Prostate gland (tissue), 2 donors: ENCODE data around the gene SOX8. TPM values are rescaled to one million over a fixed set of nuclear protein-coding genes. Genes with fewer than 3 reads are reported as not detected.

ENCODE experiments used
- DNase-seq: peaks from one replicate; pipeline ENCODE4 v3.0.0-alpha.2; 2019; ENCODE audit warnings: low spot score
- H3K27ac ChIP-seq, 2 donors: fragments of 200-600 bp; sonication (generic); 2 replicates each; pipeline ENCODE4 v1.5.1; 2017 to 2019
- H3K27me3 ChIP-seq: fragments of 200-600 bp; sonication (generic); replicated peaks from 2 replicates; pipeline ENCODE4 v1.5.1; 2019; ENCODE audit not compliant: insufficient read depth
- H3K36me3 ChIP-seq, 2 donors: fragments of 200-600 bp; sonication (generic); 1 replicate in 1 of 2; 2 replicates in 1 of 2; pipeline versions ENCODE4 v1.5.1 to v1.8.1; 2017 to 2019
- H3K4me1 ChIP-seq: fragments of 200-600 bp; sonication (generic); replicated peaks from 2 replicates; pipeline ENCODE4 v1.5.1; 2019
- H3K4me3 ChIP-seq, 2 donors: fragments of 200-600 bp; sonication (generic); 2 replicates each; pipeline ENCODE4 v1.5.1; 2017 to 2019
- H3K9me3 ChIP-seq: fragments of 200-600 bp; sonication (generic); 2 replicates; pipeline ENCODE4 v1.5.1; 2017
- CTCF ChIP-seq, 4 experiments: fragments of 200-600 bp in 2 of 4; fragments of 450-650 bp in 2 of 4; sonication (generic) in 2 of 4; IDR thresholded peaks; 1 replicate in 3 of 4; 2 replicates in 1 of 4; pipeline ENCODE4 v1.5.1; 2016 to 2019; ENCODE audit warnings: antibody characterized with exemption in 4 of 4, mild to moderate bottlenecking in 2 of 4, moderate library complexity in 2 of 4
- POLR2A ChIP-seq: fragments of 450-650 bp; IDR thresholded peaks from one replicate; pipeline ENCODE4 v1.6.1; 2016; ENCODE audit warnings: antibody characterized with exemption, mild to moderate bottlenecking
- POLR2AphosphoS5 ChIP-seq: sonication (generic); formaldehyde crosslinking; IDR thresholded peaks from one replicate; pipeline ENCODE4 v1.6.1; 2017; ENCODE audit warnings: antibody characterized with exemption
- WGBS: methylation state at CpG from one replicate; pipeline ENCODE4 v1.1.5; 2018; 5-methylcytosine and 5-hydroxymethylcytosine counted together
- intact Hi-C: fragments of 100-400 bp; cut with DNase I; formaldehyde crosslinking; loops from one replicate; pipeline ENCODE4 v1.14.2; 2022
- total RNA-seq, 2 donors: library from RNA; depleted of rRNA; stranded (reverse); fragments of >200 nt; gene quantifications; one replicate each; pipeline ENCODE4 v1.1.0, GENCODE V29; 2016

The SOX8 gene
- total RNA-seq, 2 donors from 2014 or later = 0.59 to 11.9 TPM

GRCh38 chr16:937311-937710 lies 44.3 kb upstream of the SOX8 start:
- 88% methylated on average over 8 of the region's 8 CpGs for WGBS
- no peak for TF ChIP-seq POLR2A
- no peak for TF ChIP-seq POLR2AphosphoS5
- TF ChIP-seq CTCF (IDR thresholded peaks at IDR 0.05) = no peak
- no peak overlapping the region for H3K27ac ChIP-seq
- H3K36me3 ChIP-seq = no peaks in the 10 kb centered on the region
- H3K4me1 ChIP-seq = no peaks in the 10 kb centered on the region
- no peaks in the 10 kb centered on the region for H3K27me3 ChIP-seq
- H3K4me3 ChIP-seq = no peak overlapping the region
- intact Hi-C loops = no loop called here
- no peak for DNase-seq
- no peaks in the 10 kb centered on the region for H3K9me3 ChIP-seq

- H3K4me3 ChIP-seq = no peak overlapping the region
- TF ChIP-seq POLR2AphosphoS5 (no peak), POLR2A (no peak), CTCF (IDR thresholded peaks at IDR 0.05) (no peak)
- no peak for DNase-seq
- WGBS = 90% methylated on average over 6 of the region's 6 CpGs
- intact Hi-C loops = no loop called here
- H3K9me3 ChIP-seq = no peaks in the 10 kb centered on the region
- no peaks in the 10 kb centered on the region for H3K36me3 ChIP-seq
- H3K27me3 ChIP-seq = no peaks in the 10 kb centered on the region
- H3K27ac ChIP-seq = no peak overlapping the region
- H3K4me1 ChIP-seq = no peaks in the 10 kb centered on the region
Observed at GRCh38 chr16:937723-938122, 43.8 kb upstream of the SOX8 start.

- Histone ChIP-seq H3K36me3 (no peaks in the 10 kb centered on the region), H3K9me3 (no peaks in the 10 kb centered on the region), H3K4me3 (no peak overlapping the region), H3K27me3 (no peaks in the 10 kb centered on the region), H3K4me1 (no peaks in the 10 kb centered on the region), H3K27ac (no peak overlapping the region)
- no peak for TF ChIP-seq CTCF (IDR thresholded peaks at IDR 0.05)
- no peak for TF ChIP-seq POLR2A
- no peak for TF ChIP-seq POLR2AphosphoS5
- intact Hi-C loops = no loop called here
- 90% methylated on average over 18 of the region's 18 CpGs for WGBS
- no peak for DNase-seq
Observed at GRCh38 chr16:938136-938535, 43.4 kb upstream of the SOX8 start.

- intact Hi-C loops = no loop called here
- Histone ChIP-seq H3K4me1 (no peaks in the 10 kb centered on the region), H3K27ac (no peak overlapping the region), H3K4me3 (no peak overlapping the region), H3K27me3 (no peaks in the 10 kb centered on the region), H3K36me3 (no peaks in the 10 kb centered on the region), H3K9me3 (no peaks in the 10 kb centered on the region)
- TF ChIP-seq CTCF (IDR thresholded peaks at IDR 0.05) (no peak), POLR2AphosphoS5 (no peak), POLR2A (no peak)
- 84% methylated on average over 9 of the region's 9 CpGs for WGBS
- DNase-seq = no peak
Observed at GRCh38 chr16:938752-939151, 42.8 kb upstream of the SOX8 start.

GRCh38 chr16:939311-939710 lies 42.3 kb upstream of the SOX8 start:
- WGBS = 97% methylated on average over 27 of the region's 27 CpGs
- intact Hi-C loops = no loop called here
- Histone ChIP-seq H3K4me1 (no peaks in the 10 kb centered on the region), H3K27me3 (no peaks in the 10 kb centered on the region), H3K4me3 (no peak overlapping the region), H3K36me3 (no peaks in the 10 kb centered on the region), H3K9me3 (no peaks in the 10 kb centered on the region), H3K27ac (no peak overlapping the region)
- DNase-seq = no peak
- TF ChIP-seq CTCF (IDR thresholded peaks at IDR 0.05) (no peak), POLR2AphosphoS5 (no peak), POLR2A (no peak)
